PC-9 (cell line): Measurements from ENCODE around the gene YPEL1. TPM values are rescaled to one million over a fixed set of nuclear protein-coding genes. Genes with fewer than 3 reads are reported as not detected.

Source experiments
- BruUV-seq: library from RNA; stranded (reverse); fragments of 400-500 nt; replicated peaks from 2 replicates; lab custom pipeline; 2021; lab: Mats Ljungman, UMichigan
- CTCF ChIA-PET: fragments of 300-600 bp; sonication (Branson Sonifier 250); formaldehyde crosslinking; loops from one replicate; lab custom pipeline; 2022; ENCODE audit warnings: antibody characterized with exemption; lab: Charles Lee
- POLR2A ChIA-PET: fragments of 300-600 bp; sonication (Branson Sonifier 250); formaldehyde crosslinking; loops from one replicate; lab custom pipeline; 2022; ENCODE audit warnings: antibody characterized with exemption; ENCODE audit not compliant: unreplicated experiment; lab: Charles Lee
- DNase-seq, 2 experiments: peaks; one replicate each; pipeline versions ENCODE4 v3.0.0 to v3.0.0-alpha.2; 2015 to 2022; ENCODE audit warnings: mixed read lengths in 1 of 2
- H2AFZ ChIP-seq: fragments of 200-600 bp; sonication (generic); 2 replicates; pipeline ENCODE4 v1.8.1; 2017; ENCODE audit warnings: antibody characterized with exemption
- H3F3A ChIP-seq: fragments of 200-600 bp; sonication (generic); 2 replicates; pipeline ENCODE4 v1.8.1; 2017; ENCODE audit warnings: antibody characterized with exemption, mild to moderate bottlenecking, low read depth; ENCODE audit not compliant: insufficient read depth
- H3K27ac ChIP-seq: fragments of 200-600 bp; sonication (generic); 2 replicates; pipeline ENCODE4 v1.6.1; 2016; ENCODE audit warnings: mixed run types
- H3K27me3 ChIP-seq: fragments of 200-600 bp; sonication (generic); 2 replicates; pipeline ENCODE4 v1.6.1; 2016; ENCODE audit warnings: low read depth, mixed run types; ENCODE audit not compliant: insufficient read depth
- H3K36me3 ChIP-seq: fragments of 200-600 bp; sonication (generic); 2 replicates; pipeline ENCODE4 v1.6.1; 2016; ENCODE audit warnings: low read depth, mixed run types
- H3K4me1 ChIP-seq: fragments of 200-600 bp; sonication (generic); replicated peaks from 2 replicates; pipeline ENCODE4 v1.6.1; 2016; ENCODE audit warnings: mixed run types; ENCODE audit not compliant: insufficient read depth
- H3K4me2 ChIP-seq: fragments of 200-600 bp; sonication (generic); 2 replicates; pipeline ENCODE4 v1.6.1; 2017; ENCODE audit warnings: mixed run types
- H3K4me3 ChIP-seq: fragments of 200-600 bp; sonication (generic); 2 replicates; pipeline ENCODE4 v1.6.1; 2016; ENCODE audit warnings: mixed run types
- H3K79me2 ChIP-seq: fragments of 200-600 bp; sonication (generic); 2 replicates; pipeline ENCODE4 v1.6.1; 2017; ENCODE audit warnings: low read depth, mixed run types
- H3K9me2 ChIP-seq: fragments of 200-600 bp; sonication (generic); 2 replicates; pipeline ENCODE4 v1.8.1; 2017; ENCODE audit warnings: mild to moderate bottlenecking; ENCODE audit not compliant: insufficient read depth
- H3K9me3 ChIP-seq: fragments of 200-600 bp; sonication (generic); 2 replicates; pipeline ENCODE4 v1.8.1; 2016; ENCODE audit warnings: low read depth; ENCODE audit not compliant: insufficient read depth
- H4K20me1 ChIP-seq: fragments of 200-600 bp; sonication (generic); 2 replicates; pipeline ENCODE4 v1.8.1; 2017; ENCODE audit not compliant: insufficient read depth
- CTCF ChIP-seq: fragments of 200-600 bp; sonication (generic); conservative IDR thresholded peaks from 2 replicates; pipeline ENCODE4 v1.6.1; 2017; ENCODE audit warnings: mixed run types, antibody characterized with exemption, mild to moderate bottlenecking, moderate library complexity
- EZH2 ChIP-seq: fragments of 200-600 bp; sonication (generic); IDR thresholded peaks from 2 replicates; pipeline ENCODE4 v1.8.0; 2017; ENCODE audit warnings: antibody characterized with exemption, low read depth
- intact Hi-C: fragments of 100-400 bp; cut with micrococcal nuclease; formaldehyde crosslinking; loops from one replicate; pipeline ENCODE4 v1.10.0; 2022; ENCODE audit not compliant: unreplicated experiment
- total RNA-seq: library from RNA; stranded (reverse); gene quantifications from 2 replicates; pipeline ENCODE4 v1.2.3, GENCODE V29; 2021

The YPEL1 gene
- total RNA-seq, 1 experiment from 2014 or later, result 5.2 TPM

- Histone ChIP-seq H3K27ac (no peak overlapping the region), H3K36me3 (no peaks in the 10 kb centered on the region), H3K4me2 (no peak overlapping the region), H3K27me3 (no peaks in the 10 kb centered on the region), H3K4me3 (no peak overlapping the region), H3K4me1 (peaks cover 9% of the 10 kb centered on the region; the same call in 1 of the 2 replicates), H3K79me2 (no peaks in the 10 kb centered on the region), H3K9me3 (no peaks in the 10 kb centered on the region), H2AFZ (no peak overlapping the region), H3F3A (no peaks in the 10 kb centered on the region), H3K9me2 (no peaks in the 10 kb centered on the region), H4K20me1 (no peaks in the 10 kb centered on the region)
- intact Hi-C loops, result loop anchor here (10.0 kb wide), 1 partner anchor 126 kb away; the partner anchor contains the start of gene MAPK1
- CTCF ChIA-PET, result no interaction called here
- TF ChIP-seq EZH2 (no peak), CTCF (no peak)
- no TSS peak for BruUV-seq
- POLR2A ChIA-PET, result no interaction called here
- no peak for DNase-seq
Measured at GRCh38 chr22:21738966-21739365, 3.4 kb upstream of the YPEL1 start.

GRCh38 chr22:21738081-21738480 is 2.5 kb upstream of the YPEL1 start:
- Histone ChIP-seq H3K36me3 (no peaks in the 10 kb centered on the region), H3K4me1 (peaks cover 9% of the 10 kb centered on the region; the same call in 1 of the 2 replicates), H4K20me1 (no peaks in the 10 kb centered on the region), H3F3A (no peaks in the 10 kb centered on the region), H3K4me3 (no peak overlapping the region), H3K9me3 (no peaks in the 10 kb centered on the region), H3K9me2 (no peaks in the 10 kb centered on the region), H3K27me3 (no peaks in the 10 kb centered on the region), H3K79me2 (no peaks in the 10 kb centered on the region), H3K27ac (no peak overlapping the region), H3K4me2 (no peak overlapping the region), H2AFZ (no peak overlapping the region)
- CTCF ChIA-PET, result no interaction called here
- intact Hi-C loops, result loop anchor here (10.0 kb wide), 1 partner anchor 127 kb away; the partner anchor contains the start of gene MAPK1
- no TSS peak for BruUV-seq
- no peak for TF ChIP-seq CTCF
- no peak for TF ChIP-seq EZH2
- no peak for DNase-seq
- POLR2A ChIA-PET, result no interaction called here

- no peaks in the 10 kb centered on the region for H3K9me3 ChIP-seq
- no peak for TF ChIP-seq EZH2
- no peak for TF ChIP-seq CTCF
- no peak overlapping the region for H2AFZ ChIP-seq
- intact Hi-C loops, result loop anchor here (10.0 kb wide), 1 partner anchor 128 kb away; the partner anchor contains the start of gene MAPK1
- no peak overlapping the region for H3K4me2 ChIP-seq
- BruUV-seq, result no TSS peak
- H3K79me2 ChIP-seq, result no peaks in the 10 kb centered on the region
- no peak overlapping the region for H3K27ac ChIP-seq
- ChIA-PET CTCF (interaction anchor here (0.6 kb wide), 1 partner anchor 19 kb away, joined by 3 read pairs; no protein-coding TSS in a partner anchor), POLR2A (no interaction called here)
- no peaks in the 10 kb centered on the region for H3F3A ChIP-seq
- H3K36me3 ChIP-seq, result no peaks in the 10 kb centered on the region
- no peak overlapping the region for H3K4me3 ChIP-seq
- H3K4me1 ChIP-seq, result peaks cover 9% of the 10 kb centered on the region; the same call in 1 of the 2 replicates
- no peaks in the 10 kb centered on the region for H4K20me1 ChIP-seq
- no peaks in the 10 kb centered on the region for H3K27me3 ChIP-seq
- no peak for DNase-seq
- no peaks in the 10 kb centered on the region for H3K9me2 ChIP-seq
Measured at GRCh38 chr22:21736948-21737347, 1.4 kb upstream of the YPEL1 start.
